ENCODE data around the gene CGNL1. TPM values are rescaled to one million over a fixed set of nuclear protein-coding genes. Genes with fewer than 3 reads are reported as not detected.

Gene CGNL1, protein sequence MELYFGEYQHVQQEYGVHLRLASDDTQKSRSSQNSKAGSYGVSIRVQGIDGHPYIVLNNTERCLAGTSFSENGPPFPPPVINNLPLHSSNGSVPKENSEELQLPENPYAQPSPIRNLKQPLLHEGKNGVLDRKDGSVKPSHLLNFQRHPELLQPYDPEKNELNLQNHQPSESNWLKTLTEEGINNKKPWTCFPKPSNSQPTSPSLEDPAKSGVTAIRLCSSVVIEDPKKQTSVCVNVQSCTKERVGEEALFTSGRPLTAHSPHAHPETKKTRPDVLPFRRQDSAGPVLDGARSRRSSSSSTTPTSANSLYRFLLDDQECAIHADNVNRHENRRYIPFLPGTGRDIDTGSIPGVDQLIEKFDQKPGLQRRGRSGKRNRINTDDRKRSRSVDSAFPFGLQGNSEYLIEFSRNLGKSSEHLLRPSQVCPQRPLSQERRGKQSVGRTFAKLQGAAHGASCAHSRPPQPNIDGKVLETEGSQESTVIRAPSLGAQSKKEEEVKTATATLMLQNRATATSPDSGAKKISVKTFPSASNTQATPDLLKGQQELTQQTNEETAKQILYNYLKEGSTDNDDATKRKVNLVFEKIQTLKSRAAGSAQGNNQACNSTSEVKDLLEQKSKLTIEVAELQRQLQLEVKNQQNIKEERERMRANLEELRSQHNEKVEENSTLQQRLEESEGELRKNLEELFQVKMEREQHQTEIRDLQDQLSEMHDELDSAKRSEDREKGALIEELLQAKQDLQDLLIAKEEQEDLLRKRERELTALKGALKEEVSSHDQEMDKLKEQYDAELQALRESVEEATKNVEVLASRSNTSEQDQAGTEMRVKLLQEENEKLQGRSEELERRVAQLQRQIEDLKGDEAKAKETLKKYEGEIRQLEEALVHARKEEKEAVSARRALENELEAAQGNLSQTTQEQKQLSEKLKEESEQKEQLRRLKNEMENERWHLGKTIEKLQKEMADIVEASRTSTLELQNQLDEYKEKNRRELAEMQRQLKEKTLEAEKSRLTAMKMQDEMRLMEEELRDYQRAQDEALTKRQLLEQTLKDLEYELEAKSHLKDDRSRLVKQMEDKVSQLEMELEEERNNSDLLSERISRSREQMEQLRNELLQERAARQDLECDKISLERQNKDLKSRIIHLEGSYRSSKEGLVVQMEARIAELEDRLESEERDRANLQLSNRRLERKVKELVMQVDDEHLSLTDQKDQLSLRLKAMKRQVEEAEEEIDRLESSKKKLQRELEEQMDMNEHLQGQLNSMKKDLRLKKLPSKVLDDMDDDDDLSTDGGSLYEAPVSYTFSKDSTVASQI
- polyA plus RNA-seq: 5.9 and 7.8 TPM in 2 replicates

GRCh38 chr15:57375827-57376695, at the start of gene CGNL1:
Gene CGNL1 (plus strand): TSS chr15:57376505. CDS start chr15:57438000, 61,495 bp downstream.

GRCh38 chr15:57591822-57592367, 215.6 kb downstream of the CGNL1 start, which contains the start of gene MYZAP:
Gene MYZAP (plus strand): TSS chr15:57591904. CDS start chr15:57592035, 131 bp downstream.

Other genes with a start within 250 kb of the CGNL1 start
- 3.5 TPM in 1 of 2 replicates, not detected in the other for gene MYZAP, start 215.4 kb downstream of the CGNL1 start, polyA plus RNA-seq

Measured in Purkinje cell (primary cell).